Activated CD4-positive, alpha-beta T cell treated with anti-CD3 and anti-CD28 coated beads for 1 hour (primary cell): ENCODE measurements around the gene BMPR1A.
"Not testable (repeated sequence)": the region's sequence is repeated elsewhere in the genome, so short reads cannot be mapped to it uniquely, and the experiment has no call there.

ENCODE experiments used
- DNase-seq: peaks from one replicate; pipeline ENCODE4 v3.0.0-alpha.2; 2020

The BMPR1A gene

DNA sequence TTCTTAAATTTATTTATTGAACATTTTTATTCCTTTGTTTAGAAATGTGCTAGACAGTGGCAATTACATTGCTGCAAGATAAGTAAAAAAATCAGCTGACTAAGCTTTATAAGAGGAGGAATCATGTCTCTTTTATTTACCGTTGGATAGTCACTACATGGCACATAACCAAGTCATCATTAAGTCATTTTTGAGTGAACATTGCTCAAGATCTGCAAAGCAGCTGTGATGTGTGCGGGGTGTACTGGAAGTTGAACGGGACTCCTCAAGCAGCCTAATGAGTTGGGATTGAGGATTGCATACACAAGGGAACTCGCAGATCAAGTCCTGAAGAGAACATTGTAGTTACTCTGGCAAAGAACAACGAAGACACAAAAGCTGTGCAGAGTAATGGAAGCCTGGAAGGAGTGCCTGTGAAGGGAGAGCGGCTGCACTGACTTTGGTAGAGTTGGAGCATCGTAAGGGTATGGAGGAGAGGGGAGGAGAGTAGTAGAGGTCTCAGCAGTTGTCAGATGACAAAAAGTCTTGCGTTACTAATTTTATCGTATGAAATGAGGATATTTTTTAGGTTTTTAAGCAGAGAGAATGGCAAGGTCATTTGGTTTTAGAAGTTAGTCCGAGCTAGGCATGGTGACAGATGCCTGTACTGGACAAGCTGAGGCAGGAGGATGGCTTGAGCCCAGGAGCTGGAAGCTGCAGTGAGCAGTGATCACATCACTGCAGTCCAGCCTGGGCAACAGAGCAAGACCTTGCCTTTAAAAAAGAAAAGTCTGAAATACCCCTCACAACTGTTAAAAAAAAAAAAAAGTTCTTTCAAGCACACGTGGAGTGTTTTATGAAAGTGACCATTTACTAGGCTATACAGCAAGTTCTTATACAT lies 95.1 kb downstream of the BMPR1A start:
- DNase-seq: no peak

DNA sequence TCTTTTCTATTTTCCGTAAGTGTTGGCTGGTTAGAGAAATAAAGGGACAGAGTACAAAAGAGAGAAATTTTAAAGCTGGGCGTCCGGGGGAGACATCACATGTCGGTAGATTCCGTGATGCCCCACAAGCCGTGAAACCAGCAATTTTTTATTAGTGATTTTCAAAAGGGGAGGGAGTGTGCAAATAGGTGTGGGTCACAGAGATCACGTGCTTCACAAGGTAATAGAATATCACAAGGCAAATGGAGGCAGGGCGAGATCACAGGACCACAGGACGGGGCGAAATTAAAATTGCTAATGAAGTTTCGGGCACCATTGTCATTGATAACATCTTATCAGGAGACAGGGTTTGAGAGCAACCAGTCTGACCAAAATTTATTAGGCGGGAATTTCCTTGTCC lies 97.2 kb downstream of the BMPR1A start:
- not testable (repeated sequence) for DNase-seq

DNA sequence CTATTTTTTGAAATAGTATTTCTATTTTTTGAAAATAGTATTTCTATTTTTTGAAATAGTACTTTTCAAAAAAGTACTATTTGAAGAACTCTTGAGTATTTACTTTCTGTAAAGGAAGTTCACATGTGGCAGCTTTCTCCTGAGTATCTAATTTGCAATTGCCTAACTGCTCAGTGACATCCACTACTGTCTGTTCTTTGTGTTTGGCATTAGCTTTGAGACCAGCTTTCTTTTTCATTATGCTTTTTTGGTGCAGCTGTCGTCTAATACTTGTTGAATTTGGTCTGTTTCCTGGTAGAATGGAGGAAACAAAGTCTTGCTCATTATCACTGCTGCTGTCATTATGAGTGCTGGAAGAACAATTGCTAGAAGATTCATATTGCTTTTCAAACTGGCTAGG lies 99.1 kb downstream of the BMPR1A start:
- DNase-seq: no peak

DNA sequence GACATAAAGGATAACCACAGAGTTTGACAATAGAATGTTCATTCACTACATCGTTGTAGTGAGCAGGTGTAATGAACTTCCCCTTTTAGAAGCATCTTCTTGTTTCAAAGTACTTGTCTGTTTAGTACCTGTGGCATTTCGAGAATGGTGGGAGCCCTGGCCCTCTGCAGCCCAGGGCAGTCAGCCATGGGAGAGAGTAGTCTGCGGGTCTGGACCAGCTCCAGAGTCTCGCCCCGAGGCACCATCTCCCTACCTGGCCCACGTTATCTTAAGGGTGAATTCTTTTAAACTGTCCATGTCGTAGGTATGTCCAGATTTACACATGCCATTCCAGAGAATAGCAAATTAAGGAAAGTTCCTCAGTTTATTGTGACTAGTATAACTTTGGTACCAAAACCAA lies 99.7 kb downstream of the BMPR1A start:
- DNase-seq: no peak

DNA sequence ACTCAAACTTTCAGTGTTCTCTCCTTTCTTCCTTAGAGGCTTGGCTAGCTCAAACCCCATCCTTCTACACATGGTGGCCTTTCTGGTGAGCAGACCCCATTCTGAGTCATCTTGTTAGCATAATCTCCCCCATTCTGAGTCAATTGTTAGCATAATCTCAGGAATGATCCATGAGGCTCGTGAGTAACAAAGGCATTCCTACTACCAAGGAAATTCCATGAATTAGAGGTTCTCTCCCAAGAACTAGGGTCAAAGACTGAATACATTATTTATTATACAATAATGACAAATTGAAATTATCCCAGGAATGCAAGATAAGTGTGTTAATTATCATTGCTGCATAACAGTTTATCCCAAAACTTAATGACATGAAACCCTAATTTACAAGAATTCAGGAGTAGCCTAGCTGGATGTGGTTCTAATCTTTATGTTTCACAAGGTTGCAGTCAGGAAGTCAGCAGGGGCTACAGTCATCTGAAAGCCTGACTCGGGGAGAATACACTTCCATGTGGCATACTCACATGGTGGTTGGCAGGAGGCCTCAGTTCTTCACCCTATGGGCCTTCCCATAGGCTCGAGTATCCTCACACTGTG lies 100.8 kb downstream of the BMPR1A start:
- DNase-seq: no peak

DNA sequence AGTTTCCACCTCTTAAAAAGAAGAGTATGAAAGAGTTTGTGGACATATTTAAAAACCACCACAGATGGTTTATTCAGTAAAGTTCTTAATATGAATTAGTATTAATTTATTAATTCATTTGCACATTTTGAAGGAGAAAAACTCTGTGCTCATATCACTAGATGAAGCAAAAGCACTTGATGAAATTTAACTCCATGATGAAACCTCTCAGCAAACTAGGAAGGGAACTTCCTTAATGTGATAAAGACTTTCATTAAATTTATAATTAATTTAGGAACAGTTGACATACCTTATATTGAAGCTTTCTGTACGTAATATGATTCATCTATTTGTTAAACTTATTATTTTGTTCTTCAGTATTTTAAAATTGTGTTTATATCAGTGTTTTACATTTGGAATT lies 101.6 kb downstream of the BMPR1A start:
- DNase-seq: no peak

DNA sequence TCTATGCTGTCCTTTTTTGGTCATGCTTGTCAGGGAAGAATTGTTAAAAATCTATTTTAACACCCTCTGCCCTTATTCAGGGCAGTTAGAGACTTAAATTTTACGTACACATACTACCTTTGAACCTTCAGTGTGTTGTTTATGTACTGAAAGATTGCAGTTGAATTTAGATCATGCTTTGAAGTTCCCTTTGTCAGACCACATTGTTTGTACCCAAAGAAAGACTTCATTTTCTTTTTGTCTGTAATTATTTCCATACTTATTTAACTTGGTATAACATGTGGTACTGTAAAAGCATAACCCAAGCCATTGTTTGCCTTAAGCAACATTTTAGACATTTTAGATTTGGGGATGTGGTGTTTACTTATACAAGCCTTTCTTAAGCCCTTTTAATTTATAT lies 104.9 kb downstream of the BMPR1A start:
- DNase-seq: no peak

DNA sequence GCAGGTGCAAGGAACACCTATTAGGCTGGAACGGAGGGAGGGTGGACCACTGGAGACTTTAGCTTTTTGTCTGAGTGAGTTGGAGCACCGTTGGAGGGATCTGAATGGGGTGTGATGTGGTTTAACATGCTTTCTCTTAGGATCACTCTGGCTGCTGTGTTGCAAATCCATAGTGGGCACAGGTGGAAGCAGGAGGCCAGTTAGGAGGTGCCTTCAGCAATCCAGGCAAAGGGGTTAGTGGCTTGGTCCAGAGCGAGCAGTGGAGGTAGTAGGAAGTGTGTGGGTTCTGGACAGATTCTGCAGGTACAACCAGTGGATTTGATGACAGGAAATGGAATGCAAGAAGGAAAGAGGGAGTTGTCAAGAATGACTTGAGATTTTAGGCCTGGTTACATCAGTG lies 106.0 kb downstream of the BMPR1A start:
- DNase-seq: no peak

DNA sequence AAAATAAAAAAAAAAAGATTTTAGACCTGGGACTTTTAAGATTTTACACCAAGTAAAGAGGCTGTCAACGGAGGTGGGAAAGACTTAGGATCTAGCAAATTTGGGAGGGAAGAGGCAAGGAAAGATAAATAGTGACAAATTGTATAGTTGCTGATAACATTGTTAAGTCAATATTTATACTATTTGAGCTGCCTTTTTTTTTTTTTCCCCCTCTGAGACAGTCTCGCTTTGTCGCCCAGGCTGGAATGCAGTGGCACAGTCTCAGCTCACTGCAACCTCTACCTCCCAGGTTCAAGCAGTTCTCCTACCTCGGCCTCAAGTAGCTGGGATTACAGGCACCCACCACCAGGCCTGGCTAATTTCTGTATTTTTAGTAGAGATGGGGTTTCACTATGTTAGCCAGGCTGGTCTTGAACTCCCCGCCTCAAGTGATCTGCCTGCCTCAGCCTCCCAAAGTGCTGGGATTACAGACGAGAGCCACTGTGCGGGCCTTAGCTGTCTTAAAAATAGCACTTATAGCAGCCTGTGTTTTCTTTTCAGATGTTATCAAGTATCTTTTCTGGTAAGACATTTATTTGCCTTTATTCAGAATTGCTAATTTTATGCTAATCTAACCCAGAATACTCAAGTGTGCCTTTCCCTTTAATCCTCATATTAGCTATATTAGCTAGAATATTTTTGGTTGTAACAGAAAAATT lies 106.5 kb downstream of the BMPR1A start:
- DNase-seq: no peak

DNA sequence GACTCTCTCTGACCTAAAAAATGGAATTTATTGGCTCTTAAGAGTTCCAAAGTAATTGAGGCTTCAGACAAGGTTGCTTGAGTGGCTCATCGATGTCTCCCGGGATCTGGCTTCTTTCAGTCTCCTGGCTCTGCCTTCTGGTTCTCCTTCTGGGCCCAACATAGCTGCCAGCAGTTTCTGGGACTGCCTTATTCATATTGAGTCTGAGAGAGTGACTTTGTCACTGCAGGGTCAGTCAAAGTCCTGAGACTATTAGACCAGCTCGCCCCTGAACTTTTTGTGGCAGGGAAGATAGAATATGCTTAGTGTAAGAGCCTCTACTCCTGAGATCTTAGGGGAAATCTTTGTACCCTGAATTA lies 107.0 kb downstream of the BMPR1A start:
- no peak for DNase-seq

DNA sequence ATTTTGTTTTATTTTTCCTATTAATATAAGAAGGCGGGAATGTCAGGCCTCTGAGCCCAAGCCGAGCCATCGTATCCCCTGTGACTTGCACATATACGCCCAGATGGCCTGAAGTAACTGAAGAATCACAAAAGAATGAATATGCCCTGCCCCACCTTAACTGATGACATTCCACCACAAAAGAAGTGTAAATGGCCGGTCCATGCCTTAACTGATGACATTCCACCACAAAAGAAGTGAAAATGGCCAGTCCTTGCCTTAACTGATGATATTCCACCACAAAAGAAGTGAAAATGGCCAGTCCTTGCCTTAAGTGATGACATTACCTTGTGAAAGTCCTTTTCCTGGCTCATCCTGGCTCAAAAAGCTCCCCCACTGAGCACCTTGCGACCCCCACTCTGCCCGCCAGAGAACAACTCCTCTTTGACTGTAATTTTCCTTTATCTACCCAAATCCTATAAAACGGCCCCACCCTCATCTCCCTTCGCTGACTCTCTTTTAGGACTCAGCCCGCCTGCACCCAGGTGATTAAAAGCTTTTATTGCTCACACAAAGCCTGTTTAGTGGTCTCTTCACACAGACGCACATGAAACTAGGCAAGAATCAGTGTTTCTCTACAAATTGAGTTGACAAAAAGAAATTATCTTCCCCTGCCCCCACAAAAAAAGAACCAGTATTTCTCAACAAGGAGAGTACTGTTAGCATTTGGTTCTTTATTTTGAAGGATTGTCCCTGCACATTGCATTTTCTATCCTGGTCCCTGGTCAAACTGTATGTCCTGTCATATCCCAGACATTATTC lies 108.8 kb downstream of the BMPR1A start:
- DNase-seq: not testable (repeated sequence)

DNA sequence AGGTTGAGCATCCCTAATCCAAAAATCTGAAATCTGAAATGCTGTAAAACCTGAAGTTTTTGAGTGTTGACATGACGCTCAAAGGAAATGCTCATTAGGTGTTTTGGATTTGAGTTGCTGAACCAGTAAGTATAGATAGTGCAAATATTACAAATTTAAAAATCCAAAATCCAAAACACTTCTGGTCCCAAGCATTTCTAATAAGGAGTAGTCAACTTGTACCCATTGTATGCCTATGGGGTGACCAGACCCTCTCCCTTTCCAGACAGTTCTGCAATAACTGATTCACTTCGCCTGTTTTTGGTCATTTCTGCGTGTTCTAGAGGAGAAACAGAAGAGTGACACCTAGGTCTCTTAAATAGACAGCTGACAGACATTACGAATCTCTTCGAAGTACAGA lies 110.7 kb downstream of the BMPR1A start:
- no peak for DNase-seq

DNA sequence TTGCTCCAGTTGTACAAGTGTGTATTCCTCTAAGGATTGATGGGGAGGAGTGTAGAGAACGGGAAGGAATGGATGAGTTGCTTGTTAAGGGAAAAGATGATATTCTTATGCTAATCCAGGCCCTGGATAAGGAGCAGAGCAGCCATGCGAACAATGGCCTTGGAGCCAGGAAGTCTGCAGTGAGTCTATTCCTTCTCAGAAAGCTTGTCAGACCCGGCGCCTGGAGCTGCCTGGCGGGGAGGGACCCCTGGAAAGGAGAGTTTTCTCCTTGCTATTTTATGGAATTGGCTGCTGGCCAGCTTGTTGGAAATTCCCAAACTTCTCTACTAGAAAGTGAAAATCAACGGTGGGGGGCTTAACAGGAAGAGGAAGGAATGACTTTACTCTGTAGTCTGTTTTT lies 111.9 kb downstream of the BMPR1A start:
- DNase-seq: no peak

DNA sequence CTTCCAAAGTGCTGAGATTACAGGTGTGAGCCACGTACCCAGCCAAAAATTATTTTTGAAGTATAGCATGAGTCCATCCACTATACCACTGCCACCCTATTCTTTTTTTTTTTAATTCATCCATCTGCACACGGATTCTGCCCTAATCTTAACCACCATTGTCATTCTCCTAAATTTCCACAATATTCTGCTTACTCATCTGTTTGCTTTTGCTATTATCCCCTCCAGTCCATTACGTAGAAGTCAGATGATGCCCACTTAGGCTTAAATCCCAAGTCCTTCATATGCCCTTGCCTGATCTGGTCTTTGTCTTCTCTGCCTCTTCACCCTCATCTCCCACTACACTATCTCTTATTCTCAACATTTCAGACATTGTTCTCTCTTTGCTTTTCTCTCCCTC lies 114.3 kb downstream of the BMPR1A start:
- DNase-seq: no peak

DNA sequence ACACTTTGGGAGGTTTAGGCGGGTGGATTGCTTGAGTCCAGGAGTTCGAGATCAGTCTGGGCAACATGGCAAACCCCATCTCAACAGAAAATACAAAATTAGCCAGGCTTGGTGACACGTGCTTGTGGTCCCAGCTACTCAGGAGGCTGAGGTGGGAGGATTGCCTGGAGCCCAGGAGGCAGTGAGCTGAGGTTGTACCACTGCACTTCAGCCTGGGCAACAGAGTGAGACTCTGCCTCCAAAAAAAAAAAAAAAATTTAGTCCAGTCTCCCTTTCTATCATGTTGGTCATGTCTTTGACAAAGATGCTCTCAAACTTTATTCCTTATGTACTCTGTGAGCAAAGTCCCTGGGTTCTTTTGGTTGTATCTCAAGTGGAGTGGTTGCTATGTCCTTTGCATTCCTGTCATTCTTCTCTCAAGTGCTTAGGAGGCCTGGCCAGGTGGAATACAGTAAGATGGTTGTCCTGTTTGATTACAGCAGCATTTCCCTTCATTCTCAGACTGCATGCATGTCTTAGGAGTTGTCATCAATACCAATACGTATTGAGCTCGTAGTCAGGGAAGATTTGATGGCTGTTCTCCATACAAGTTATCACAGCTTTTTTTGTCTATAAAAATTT lies 115.3 kb downstream of the BMPR1A start:
- no peak for DNase-seq

DNA sequence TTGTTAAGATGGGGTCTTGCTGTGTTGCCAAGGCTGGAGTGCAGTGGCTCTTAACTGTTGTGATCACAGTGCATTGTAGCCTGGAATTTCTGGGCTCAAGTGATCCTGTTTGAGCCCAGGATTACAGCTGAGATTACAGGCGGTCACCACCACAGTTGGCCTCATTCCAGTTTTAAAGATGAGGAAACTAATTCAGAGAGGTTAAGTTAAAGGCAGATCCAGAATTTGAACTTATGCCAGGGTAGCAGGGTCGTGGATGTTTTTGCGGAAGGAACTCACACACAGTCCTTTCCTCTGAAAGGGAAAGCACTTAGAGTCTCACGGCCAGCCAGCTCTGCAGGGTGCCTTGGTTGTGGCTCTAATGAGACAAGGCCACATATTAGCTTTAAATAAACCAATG lies 116.3 kb downstream of the BMPR1A start:
- no peak for DNase-seq

DNA sequence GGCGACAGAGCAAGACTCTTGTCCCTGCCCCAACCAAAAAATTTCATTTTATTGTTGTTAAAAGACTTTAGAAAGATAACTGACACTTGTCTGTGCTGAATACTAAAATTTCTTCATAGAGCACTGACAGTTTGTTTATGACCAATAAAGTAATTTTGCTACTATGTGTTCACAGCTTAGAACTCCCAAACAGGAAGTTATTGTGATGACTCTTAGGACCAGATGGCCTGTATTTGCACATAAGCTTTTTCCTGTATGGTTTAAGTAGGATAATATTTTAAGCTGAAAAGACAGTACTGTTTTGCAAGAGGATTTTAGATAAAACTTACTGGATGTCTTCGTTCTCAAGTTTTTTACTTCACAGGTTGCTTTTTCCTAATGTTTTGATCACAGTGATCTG lies 120.3 kb downstream of the BMPR1A start:
- DNase-seq: no peak

DNA sequence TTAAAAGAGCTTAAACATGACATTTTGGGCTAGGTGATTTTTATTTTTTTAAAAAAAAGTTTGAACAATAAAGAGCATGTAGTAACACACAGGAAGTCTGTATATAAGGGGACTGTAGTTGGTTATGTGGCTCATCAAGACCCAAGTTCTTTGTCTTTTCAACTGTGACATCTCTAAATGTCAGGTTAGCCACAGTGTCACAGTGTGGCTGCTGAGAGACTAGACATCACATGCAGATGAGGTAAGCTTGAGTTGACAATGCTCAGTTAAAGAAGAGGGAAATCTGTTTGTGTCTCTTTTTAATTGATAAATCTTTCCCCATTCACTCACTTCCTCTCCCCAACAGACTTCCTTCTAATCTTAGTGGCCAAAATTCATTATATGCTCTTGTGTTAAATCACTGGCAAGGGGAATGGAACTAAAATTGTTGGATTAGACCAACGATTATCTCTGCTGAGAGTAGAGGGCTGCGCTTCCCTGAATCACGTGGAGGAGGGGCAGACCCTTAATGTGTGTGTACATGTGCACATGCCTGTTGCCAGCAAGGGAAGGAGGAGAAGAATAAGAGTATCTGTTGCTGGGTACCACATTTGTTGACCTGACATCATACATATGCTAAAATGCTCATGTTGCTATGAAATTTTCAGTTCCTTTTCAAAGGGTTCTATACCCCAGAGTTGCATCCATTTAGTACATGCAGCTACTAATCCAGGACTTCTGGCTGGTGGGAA lies 122.7 kb downstream of the BMPR1A start:
- DNase-seq: no peak

DNA sequence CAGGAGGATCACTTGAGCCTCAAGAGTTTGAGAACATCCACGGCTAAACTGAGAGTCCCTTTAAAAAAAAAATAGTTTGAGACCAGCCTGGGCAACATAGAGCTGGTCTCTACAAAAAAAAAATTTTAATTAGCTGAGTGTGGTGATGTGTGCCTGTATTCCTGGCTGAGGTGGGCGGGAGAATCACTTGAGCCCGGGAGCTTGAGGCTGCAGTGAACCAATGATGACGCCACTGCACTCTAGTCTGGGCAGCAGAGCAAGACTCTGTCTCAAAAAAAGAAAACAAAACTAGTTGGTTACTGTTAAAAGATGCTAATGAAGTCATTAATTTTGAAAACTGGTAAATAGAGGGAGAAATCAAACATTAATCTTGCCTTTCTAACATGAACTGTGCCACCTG lies 124.6 kb downstream of the BMPR1A start:
- DNase-seq: no peak

DNA sequence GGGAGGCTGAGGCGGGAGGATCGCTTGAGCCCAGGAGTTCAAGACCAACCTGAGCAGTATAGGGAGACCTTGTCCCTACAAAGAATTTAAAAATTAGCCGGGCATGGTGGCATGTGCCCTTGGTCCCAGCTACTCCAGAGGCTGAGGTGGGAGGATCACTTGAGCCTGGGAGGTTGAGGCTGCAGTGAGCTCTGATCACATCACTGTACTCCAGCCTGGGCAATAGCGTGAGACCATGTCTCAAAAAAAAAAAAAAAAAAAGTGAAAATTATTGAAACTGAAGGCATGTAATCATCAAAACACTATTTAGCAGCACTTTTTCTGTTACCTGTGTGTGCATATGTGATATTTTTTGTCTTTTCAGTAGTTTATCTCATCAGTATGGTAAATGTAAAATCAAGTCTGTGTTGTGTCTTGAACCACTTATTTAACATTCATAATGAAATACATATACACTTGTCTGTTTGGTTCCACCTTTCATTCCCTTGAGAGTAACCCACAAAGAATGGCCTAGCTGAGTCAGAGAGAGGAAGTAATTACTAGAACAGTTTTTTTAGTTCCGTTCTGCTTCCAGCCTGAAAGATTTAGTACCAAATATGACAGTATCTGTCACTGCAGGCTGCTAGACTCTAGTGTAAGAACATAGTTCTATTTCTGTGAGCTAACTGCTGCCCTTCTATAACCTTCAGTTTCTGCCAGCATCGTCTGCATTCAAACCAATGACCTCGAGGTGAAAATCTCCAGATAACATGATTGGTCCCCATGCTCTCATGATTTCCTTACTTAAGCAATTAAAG lies 132.4 kb downstream of the BMPR1A start:
- no peak for DNase-seq

DNA sequence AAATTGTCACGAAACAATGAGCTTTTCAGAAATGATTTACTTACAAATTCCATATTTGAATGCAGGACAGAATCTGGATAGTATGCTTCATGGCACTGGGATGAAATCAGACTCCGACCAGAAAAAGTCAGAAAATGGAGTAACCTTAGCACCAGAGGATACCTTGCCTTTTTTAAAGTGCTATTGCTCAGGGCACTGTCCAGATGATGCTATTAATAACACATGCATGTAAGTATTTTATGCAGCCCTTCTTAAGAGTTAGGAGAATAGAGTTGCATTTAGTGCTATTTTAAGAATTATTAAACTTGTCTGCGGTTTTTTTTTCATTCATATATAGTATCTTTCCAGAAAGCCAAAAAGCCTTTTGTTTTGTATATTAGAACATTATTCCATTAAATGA lies 133.6 kb downstream of the BMPR1A start:
- DNase-seq: no peak
